ENCODE data around the gene LPP.

DNA sequence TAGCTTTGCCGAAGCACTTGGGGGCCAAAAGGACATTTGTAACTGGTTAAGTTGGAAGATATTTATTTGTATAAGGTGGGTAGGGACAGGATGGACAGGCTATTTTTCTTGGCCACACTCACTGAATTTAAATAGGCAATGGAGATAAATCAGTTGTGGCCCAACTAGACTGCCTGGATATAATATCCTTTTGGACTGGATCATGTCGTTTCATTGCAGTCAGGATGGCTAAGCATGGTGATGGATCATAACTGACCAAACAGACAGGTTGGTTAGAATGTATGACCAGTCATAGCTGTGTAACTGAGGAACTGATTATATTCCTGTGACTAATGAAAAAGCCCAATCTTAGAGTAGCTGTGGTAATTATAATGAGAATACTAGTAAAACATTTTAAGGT, 284.0 kb downstream of the LPP start:
- TF ChIP-seq, protein P1, sequence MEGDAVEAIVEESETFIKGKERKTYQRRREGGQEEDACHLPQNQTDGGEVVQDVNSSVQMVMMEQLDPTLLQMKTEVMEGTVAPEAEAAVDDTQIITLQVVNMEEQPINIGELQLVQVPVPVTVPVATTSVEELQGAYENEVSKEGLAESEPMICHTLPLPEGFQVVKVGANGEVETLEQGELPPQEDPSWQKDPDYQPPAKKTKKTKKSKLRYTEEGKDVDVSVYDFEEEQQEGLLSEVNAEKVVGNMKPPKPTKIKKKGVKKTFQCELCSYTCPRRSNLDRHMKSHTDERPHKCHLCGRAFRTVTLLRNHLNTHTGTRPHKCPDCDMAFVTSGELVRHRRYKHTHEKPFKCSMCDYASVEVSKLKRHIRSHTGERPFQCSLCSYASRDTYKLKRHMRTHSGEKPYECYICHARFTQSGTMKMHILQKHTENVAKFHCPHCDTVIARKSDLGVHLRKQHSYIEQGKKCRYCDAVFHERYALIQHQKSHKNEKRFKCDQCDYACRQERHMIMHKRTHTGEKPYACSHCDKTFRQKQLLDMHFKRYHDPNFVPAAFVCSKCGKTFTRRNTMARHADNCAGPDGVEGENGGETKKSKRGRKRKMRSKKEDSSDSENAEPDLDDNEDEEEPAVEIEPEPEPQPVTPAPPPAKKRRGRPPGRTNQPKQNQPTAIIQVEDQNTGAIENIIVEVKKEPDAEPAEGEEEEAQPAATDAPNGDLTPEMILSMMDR (IDR thresholded peaks at IDR 0.05; ENCODE audit: low read length) = no peak
- no peak for TF ChIP-seq EZH2 (optimal IDR thresholded peaks at IDR 0.05; ENCODE audit: low read depth, low read length)
- no peak for TF ChIP-seq EZH2phosphoT487 (IDR thresholded peaks at IDR 0.05; ENCODE audit: low read length)

Data from MM.1S (cell line).